Neural progenitor cell (in vitro differentiated cells): ENCODE measurements around the gene USP46. TPM values are rescaled to one million over a fixed set of nuclear protein-coding genes. Genes with fewer than 3 reads are reported as not detected.

Experiments
- DNase-seq: peaks from one replicate; pipeline ENCODE4 v3.0.0-alpha.2; 2016; ENCODE audit warnings: low spot score
- H2AFZ ChIP-seq: fragments of 200-600 bp; sonication (generic); replicated peaks from 2 replicates; pipeline ENCODE4 v1.6.1; 2016; ENCODE audit warnings: antibody characterized with exemption
- H3F3A ChIP-seq: fragments of 200-600 bp; sonication (generic); 2 replicates; pipeline ENCODE4 v1.6.1; 2016; ENCODE audit warnings: antibody characterized with exemption, low read depth
- H3K27ac ChIP-seq: fragments of 200-600 bp; sonication (generic); 2 replicates; pipeline ENCODE4 v1.5.1; 2016; ENCODE audit warnings: mild to moderate bottlenecking
- H3K27me3 ChIP-seq: fragments of 200-600 bp; sonication (generic); 2 replicates; pipeline ENCODE4 v1.6.1; 2016; ENCODE audit warnings: mild to moderate bottlenecking, moderate library complexity
- H3K36me3 ChIP-seq: fragments of 200-600 bp; sonication (generic); 2 replicates; pipeline ENCODE4 v1.5.1; 2016
- H3K4me1 ChIP-seq: fragments of 200-600 bp; sonication (generic); 2 replicates; pipeline ENCODE4 v1.6.1; 2016; ENCODE audit warnings: mixed run types
- H3K4me2 ChIP-seq: fragments of 200-600 bp; sonication (generic); 2 replicates; pipeline ENCODE4 v1.6.1; 2016
- H3K4me3 ChIP-seq: fragments of 200-600 bp; sonication (generic); 2 replicates; pipeline ENCODE4 v1.5.1; 2016
- H3K79me2 ChIP-seq: fragments of 200-600 bp; sonication (generic); 2 replicates; pipeline ENCODE4 v1.6.1; 2016; ENCODE audit warnings: low read depth
- H3K9ac ChIP-seq: fragments of 200-600 bp; sonication (generic); 2 replicates; pipeline ENCODE4 v1.6.1; 2016
- H3K9me3 ChIP-seq: fragments of 200-600 bp; sonication (generic); 2 replicates; pipeline ENCODE4 v1.5.1; 2016; ENCODE audit warnings: low read depth
- H4K20me1 ChIP-seq: fragments of 200-600 bp; sonication (generic); 2 replicates; pipeline ENCODE4 v1.6.1; 2016; ENCODE audit warnings: low read depth
- H3K27ac Mint-ChIP-seq: 3 replicates; pipeline ENCODE4 v1.8.0; 2021; ENCODE audit warnings: mixed read lengths
- H3K27me3 Mint-ChIP-seq: 2 replicates; pipeline ENCODE4 v1.8.0; 2022; ENCODE audit warnings: low read depth, mild to moderate bottlenecking, inconsistent platforms, moderate library complexity, mixed read lengths; ENCODE audit not compliant: insufficient read depth
- H3K36me3 Mint-ChIP-seq: 3 replicates; pipeline ENCODE4 v1.8.0; 2021; ENCODE audit warnings: mixed read lengths
- H3K4me1 Mint-ChIP-seq: 3 replicates; pipeline ENCODE4 v1.8.0; 2021; ENCODE audit warnings: mixed read lengths
- H3K4me3 Mint-ChIP-seq: 3 replicates; pipeline ENCODE4 v1.8.0; 2021; ENCODE audit warnings: mild to moderate bottlenecking, moderate library complexity, mixed read lengths
- H3K9me3 Mint-ChIP-seq: 3 replicates; pipeline ENCODE4 v1.8.0; 2020; ENCODE audit warnings: mixed read lengths
- CTCF ChIP-seq: fragments of 200-600 bp; sonication (generic); IDR thresholded peaks from 2 replicates; pipeline ENCODE4 v1.5.1; 2017; ENCODE audit warnings: antibody characterized with exemption, mild to moderate bottlenecking
- EZH2 ChIP-seq: fragments of 200-600 bp; sonication (generic); IDR thresholded peaks from 2 replicates; pipeline ENCODE4 v1.6.1; 2017; ENCODE audit warnings: antibody characterized with exemption, mild to moderate bottlenecking, moderate library complexity
- EZH2phosphoT487 ChIP-seq: fragments of 200-600 bp; sonication (generic); IDR thresholded peaks from 2 replicates; pipeline ENCODE4 v1.6.1; 2017; ENCODE audit warnings: antibody characterized with exemption
- total RNA-seq: library from RNA; depleted of rRNA; stranded (reverse); fragments of >200 nt; gene quantifications from 2 replicates; pipeline ENCODE4 v1.2.3, GENCODE V29; 2015; ENCODE audit warnings: low replicate concordance

USP46 gene
- total RNA-seq, 1 donor from 2014 or later, result 51.3 TPM

DNA sequence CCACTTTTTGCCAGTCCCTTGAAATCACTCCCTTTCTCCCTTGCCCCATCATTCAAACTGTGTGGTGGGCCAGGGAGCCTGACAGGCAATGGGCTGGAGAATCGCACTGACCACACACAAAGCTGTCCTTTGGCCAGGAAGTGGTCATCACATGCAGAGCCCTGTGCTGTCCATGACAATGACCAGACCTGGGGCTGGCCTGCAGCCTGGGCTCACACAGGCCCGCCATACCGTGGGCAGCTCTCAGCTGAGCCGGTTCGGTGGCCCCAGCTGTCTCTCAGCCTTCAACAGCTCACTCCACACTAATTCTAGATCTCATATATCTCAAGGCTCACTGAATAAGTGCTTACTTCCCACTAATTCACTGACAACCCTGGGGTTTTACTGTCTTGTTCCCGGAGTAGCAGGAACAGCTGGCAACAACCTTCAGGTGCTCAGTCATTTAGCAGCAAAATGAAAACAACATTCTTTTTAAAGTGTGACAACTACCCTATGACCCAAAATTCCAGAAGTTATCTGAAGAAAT lies 48.0 kb downstream of the USP46 start:
- Mint-ChIP-seq H3K4me1 (no peaks in the 10 kb centered on the region), H3K27ac (no peak overlapping the region), H3K36me3 (peaks cover 69% of the 10 kb centered on the region), H3K4me3 (no peak overlapping the region), H3K27me3 (peaks cover 3% of the 10 kb centered on the region), H3K9me3 (peaks cover 6% of the 10 kb centered on the region)
- Histone ChIP-seq H3K9me3 (no peaks in the 10 kb centered on the region), H3K36me3 (peaks cover 7% of the 10 kb centered on the region), H3K4me3 (no peak overlapping the region), H3K27ac (no peak overlapping the region), H3K9ac (no peak overlapping the region), H4K20me1 (no peaks in the 10 kb centered on the region), H2AFZ (no peak overlapping the region), H3K27me3 (no peaks in the 10 kb centered on the region), H3K4me1 (peaks cover 13% of the 10 kb centered on the region), H3K4me2 (no peak overlapping the region), H3F3A (peaks cover 17% of the 10 kb centered on the region), H3K79me2 (peaks cover 33% of the 10 kb centered on the region)
- no peak for TF ChIP-seq CTCF
- TF ChIP-seq EZH2phosphoT487, result no peak
- TF ChIP-seq EZH2, result no peak
- DNase-seq, result no peak

- H3K36me3 ChIP-seq, result peaks cover 10% of the 10 kb centered on the region
- Mint-ChIP-seq H3K9me3 (no peaks in the 10 kb centered on the region), H3K27ac (no peak overlapping the region), H3K36me3 (peaks cover 63% of the 10 kb centered on the region), H3K27me3 (peaks cover 3% of the 10 kb centered on the region), H3K4me1 (peaks cover 7% of the 10 kb centered on the region), H3K4me3 (no peak overlapping the region)
- peaks cover 27% of the 10 kb centered on the region for H3K4me1 ChIP-seq
- H3K9ac ChIP-seq, result no peak overlapping the region
- H3F3A ChIP-seq, result peaks cover 17% of the 10 kb centered on the region
- no peak overlapping the region for H2AFZ ChIP-seq
- no peaks in the 10 kb centered on the region for H3K9me3 ChIP-seq
- TF ChIP-seq CTCF, result no peak
- no peak for TF ChIP-seq EZH2phosphoT487
- TF ChIP-seq EZH2, result no peak
- no peak overlapping the region for H3K27ac ChIP-seq
- H3K4me3 ChIP-seq, result no peak overlapping the region
- no peak overlapping the region for H3K4me2 ChIP-seq
- no peak for DNase-seq
- H3K27me3 ChIP-seq, result no peaks in the 10 kb centered on the region
- peaks cover 3% of the 10 kb centered on the region for H3K79me2 ChIP-seq
- no peaks in the 10 kb centered on the region for H4K20me1 ChIP-seq
Observed at GRCh38 chr4:52606726-52607125, 52.4 kb downstream of the USP46 start.

GRCh38 chr4:52606040-52606439 lies 53.1 kb downstream of the USP46 start:
- Histone ChIP-seq H3K36me3 (peaks cover 10% of the 10 kb centered on the region), H3K27me3 (no peaks in the 10 kb centered on the region), H3K4me3 (no peak overlapping the region), H3K79me2 (no peaks in the 10 kb centered on the region), H3K4me1 (peaks cover 27% of the 10 kb centered on the region), H3K27ac (no peak overlapping the region), H3F3A (peaks cover 17% of the 10 kb centered on the region), H4K20me1 (no peaks in the 10 kb centered on the region), H2AFZ (no peak overlapping the region), H3K9me3 (no peaks in the 10 kb centered on the region), H3K4me2 (no peak overlapping the region), H3K9ac (no peak overlapping the region)
- TF ChIP-seq CTCF (no peak), EZH2 (no peak), EZH2phosphoT487 (no peak)
- Mint-ChIP-seq H3K27ac (peak overlapping the region; percentile 2), H3K4me1 (peaks cover 7% of the 10 kb centered on the region), H3K4me3 (no peak overlapping the region), H3K36me3 (peaks cover 63% of the 10 kb centered on the region), H3K9me3 (no peaks in the 10 kb centered on the region), H3K27me3 (peaks cover 3% of the 10 kb centered on the region)
- no peak for DNase-seq
